PC-9 (cell line): ENCODE data around the gene ZNF524. TPM values are rescaled to one million over a fixed set of nuclear protein-coding genes. Genes with fewer than 3 reads are reported as not detected.

Source experiments
- BruUV-seq: library from RNA; stranded (reverse); fragments of 400-500 nt; replicated peaks from 2 replicates; lab custom pipeline; 2021; lab: Mats Ljungman, UMichigan
- CTCF ChIA-PET: fragments of 300-600 bp; sonication (Branson Sonifier 250); formaldehyde crosslinking; loops from one replicate; lab custom pipeline; 2022; ENCODE audit warnings: antibody characterized with exemption; lab: Charles Lee
- POLR2A ChIA-PET: fragments of 300-600 bp; sonication (Branson Sonifier 250); formaldehyde crosslinking; loops from one replicate; lab custom pipeline; 2022; ENCODE audit warnings: antibody characterized with exemption; ENCODE audit not compliant: unreplicated experiment; lab: Charles Lee
- DNase-seq, 2 experiments: peaks; one replicate each; pipeline versions ENCODE4 v3.0.0 to v3.0.0-alpha.2; 2015 to 2022; ENCODE audit warnings: mixed read lengths in 1 of 2
- H2AFZ ChIP-seq: fragments of 200-600 bp; sonication (generic); 2 replicates; pipeline ENCODE4 v1.8.1; 2017; ENCODE audit warnings: antibody characterized with exemption
- H3F3A ChIP-seq: fragments of 200-600 bp; sonication (generic); 2 replicates; pipeline ENCODE4 v1.8.1; 2017; ENCODE audit warnings: antibody characterized with exemption, mild to moderate bottlenecking, low read depth; ENCODE audit not compliant: insufficient read depth
- H3K27ac ChIP-seq: fragments of 200-600 bp; sonication (generic); 2 replicates; pipeline ENCODE4 v1.6.1; 2016; ENCODE audit warnings: mixed run types
- H3K27me3 ChIP-seq: fragments of 200-600 bp; sonication (generic); 2 replicates; pipeline ENCODE4 v1.6.1; 2016; ENCODE audit warnings: low read depth, mixed run types; ENCODE audit not compliant: insufficient read depth
- H3K36me3 ChIP-seq: fragments of 200-600 bp; sonication (generic); 2 replicates; pipeline ENCODE4 v1.6.1; 2016; ENCODE audit warnings: low read depth, mixed run types
- H3K4me1 ChIP-seq: fragments of 200-600 bp; sonication (generic); replicated peaks from 2 replicates; pipeline ENCODE4 v1.6.1; 2016; ENCODE audit warnings: mixed run types; ENCODE audit not compliant: insufficient read depth
- H3K4me2 ChIP-seq: fragments of 200-600 bp; sonication (generic); 2 replicates; pipeline ENCODE4 v1.6.1; 2017; ENCODE audit warnings: mixed run types
- H3K4me3 ChIP-seq: fragments of 200-600 bp; sonication (generic); 2 replicates; pipeline ENCODE4 v1.6.1; 2016; ENCODE audit warnings: mixed run types
- H3K79me2 ChIP-seq: fragments of 200-600 bp; sonication (generic); 2 replicates; pipeline ENCODE4 v1.6.1; 2017; ENCODE audit warnings: low read depth, mixed run types
- H3K9me2 ChIP-seq: fragments of 200-600 bp; sonication (generic); 2 replicates; pipeline ENCODE4 v1.8.1; 2017; ENCODE audit warnings: mild to moderate bottlenecking; ENCODE audit not compliant: insufficient read depth
- H3K9me3 ChIP-seq: fragments of 200-600 bp; sonication (generic); 2 replicates; pipeline ENCODE4 v1.8.1; 2016; ENCODE audit warnings: low read depth; ENCODE audit not compliant: insufficient read depth
- H4K20me1 ChIP-seq: fragments of 200-600 bp; sonication (generic); 2 replicates; pipeline ENCODE4 v1.8.1; 2017; ENCODE audit not compliant: insufficient read depth
- CTCF ChIP-seq: fragments of 200-600 bp; sonication (generic); conservative IDR thresholded peaks from 2 replicates; pipeline ENCODE4 v1.6.1; 2017; ENCODE audit warnings: mixed run types, antibody characterized with exemption, mild to moderate bottlenecking, moderate library complexity
- EZH2 ChIP-seq: fragments of 200-600 bp; sonication (generic); IDR thresholded peaks from 2 replicates; pipeline ENCODE4 v1.8.0; 2017; ENCODE audit warnings: antibody characterized with exemption, low read depth
- intact Hi-C: fragments of 100-400 bp; cut with micrococcal nuclease; formaldehyde crosslinking; loops from one replicate; pipeline ENCODE4 v1.10.0; 2022; ENCODE audit not compliant: unreplicated experiment
- total RNA-seq: library from RNA; stranded (reverse); gene quantifications from 2 replicates; pipeline ENCODE4 v1.2.3, GENCODE V29; 2021

The ZNF524 gene
- total RNA-seq, 1 experiment from 2014 or later: 30.0 TPM

- ChIA-PET POLR2A (interaction anchor here (0.5 kb wide), 1 partner anchor 103 kb away, joined by 14 read pairs; no protein-coding TSS in a partner anchor), CTCF (no interaction called here)
- peaks cover 12% of the 10 kb centered on the region for H3K4me1 ChIP-seq
- H2AFZ ChIP-seq: no peak overlapping the region
- no peak overlapping the region for H3K4me2 ChIP-seq
- peaks cover 6% of the 10 kb centered on the region for H3K36me3 ChIP-seq
- no peaks in the 10 kb centered on the region for H3K9me3 ChIP-seq
- H4K20me1 ChIP-seq: peaks cover 8% of the 10 kb centered on the region; the same call in 1 of the 2 replicates
- peaks cover 24% of the 10 kb centered on the region; the same call in 1 of the 2 replicates for H3F3A ChIP-seq
- intact Hi-C loops: loop anchor here (5.0 kb wide), 1 partner anchor 493 kb away; the partner anchor contains the start of gene ZNF444
- no peak overlapping the region for H3K27ac ChIP-seq
- peaks cover 24% of the 10 kb centered on the region for H3K79me2 ChIP-seq
- H3K27me3 ChIP-seq: no peaks in the 10 kb centered on the region
- BruUV-seq: no TSS peak
- no peaks in the 10 kb centered on the region for H3K9me2 ChIP-seq
- DNase-seq: peak in 1 of 2 experiments; percentile 15
- TF ChIP-seq EZH2 (no peak), CTCF (no peak)
- no peak overlapping the region for H3K4me3 ChIP-seq
Observed at GRCh38 chr19:55649268-55650125, 49.4 kb downstream of the ZNF524 start.

GRCh38 chr19:55650126-55650557 is 50.1 kb downstream of the ZNF524 start:
- Histone ChIP-seq H3K36me3 (peaks cover 6% of the 10 kb centered on the region), H3K9me2 (no peaks in the 10 kb centered on the region), H3K4me2 (no peak overlapping the region), H3K27me3 (no peaks in the 10 kb centered on the region), H3K79me2 (peaks cover 20% of the 10 kb centered on the region), H3F3A (peaks cover 26% of the 10 kb centered on the region; the same call in 1 of the 2 replicates), H3K27ac (no peak overlapping the region), H4K20me1 (peaks cover 8% of the 10 kb centered on the region; the same call in 1 of the 2 replicates), H3K4me3 (no peak overlapping the region), H2AFZ (no peak overlapping the region), H3K4me1 (peaks cover 5% of the 10 kb centered on the region), H3K9me3 (no peaks in the 10 kb centered on the region)
- DNase-seq: no peak
- TF ChIP-seq EZH2 (no peak), CTCF (no peak)
- CTCF ChIA-PET: no interaction called here
- POLR2A ChIA-PET: interaction anchor here (0.5 kb wide), 1 partner anchor 104 kb away, joined by 14 read pairs; no protein-coding TSS in a partner anchor
- no TSS peak for BruUV-seq
- intact Hi-C loops: loop anchor here (5.0 kb wide), 1 partner anchor 492 kb away; the partner anchor contains the start of gene ZNF444

- Histone ChIP-seq H4K20me1 (peaks cover 10% of the 10 kb centered on the region), H2AFZ (no peak overlapping the region), H3K4me2 (no peak overlapping the region), H3K9me2 (no peaks in the 10 kb centered on the region), H3F3A (peaks cover 26% of the 10 kb centered on the region; the same call in 1 of the 2 replicates), H3K27me3 (no peaks in the 10 kb centered on the region), H3K27ac (no peak overlapping the region), H3K4me1 (peaks cover 5% of the 10 kb centered on the region; the same call in 1 of the 2 replicates), H3K79me2 (peaks cover 20% of the 10 kb centered on the region), H3K36me3 (peaks cover 3% of the 10 kb centered on the region), H3K4me3 (no peak overlapping the region), H3K9me3 (no peaks in the 10 kb centered on the region)
- DNase-seq: peak in 1 of 2 experiments; percentile 12
- ChIA-PET POLR2A (no interaction called here), CTCF (no interaction called here)
- TF ChIP-seq CTCF (no peak), EZH2 (no peak)
- BruUV-seq: no TSS peak
- intact Hi-C loops: loop anchor here (5.0 kb wide), 1 partner anchor 492 kb away; the partner anchor contains the start of gene ZNF444
Observed at GRCh38 chr19:55650602-55651230, 50.6 kb downstream of the ZNF524 start.
